Measurements from ENCODE around the gene HOXB2. TPM values are rescaled to one million over a fixed set of nuclear protein-coding genes. Genes with fewer than 3 reads are reported as not detected.

The HOXB2 gene
- total and polyA plus RNA-seq, 9 of the 15 experiments (the other 6 are each of a cell fraction or from before 2014, with no cell fraction given): 2.1 to 97.7 (median 21.2) TPM

DNA sequence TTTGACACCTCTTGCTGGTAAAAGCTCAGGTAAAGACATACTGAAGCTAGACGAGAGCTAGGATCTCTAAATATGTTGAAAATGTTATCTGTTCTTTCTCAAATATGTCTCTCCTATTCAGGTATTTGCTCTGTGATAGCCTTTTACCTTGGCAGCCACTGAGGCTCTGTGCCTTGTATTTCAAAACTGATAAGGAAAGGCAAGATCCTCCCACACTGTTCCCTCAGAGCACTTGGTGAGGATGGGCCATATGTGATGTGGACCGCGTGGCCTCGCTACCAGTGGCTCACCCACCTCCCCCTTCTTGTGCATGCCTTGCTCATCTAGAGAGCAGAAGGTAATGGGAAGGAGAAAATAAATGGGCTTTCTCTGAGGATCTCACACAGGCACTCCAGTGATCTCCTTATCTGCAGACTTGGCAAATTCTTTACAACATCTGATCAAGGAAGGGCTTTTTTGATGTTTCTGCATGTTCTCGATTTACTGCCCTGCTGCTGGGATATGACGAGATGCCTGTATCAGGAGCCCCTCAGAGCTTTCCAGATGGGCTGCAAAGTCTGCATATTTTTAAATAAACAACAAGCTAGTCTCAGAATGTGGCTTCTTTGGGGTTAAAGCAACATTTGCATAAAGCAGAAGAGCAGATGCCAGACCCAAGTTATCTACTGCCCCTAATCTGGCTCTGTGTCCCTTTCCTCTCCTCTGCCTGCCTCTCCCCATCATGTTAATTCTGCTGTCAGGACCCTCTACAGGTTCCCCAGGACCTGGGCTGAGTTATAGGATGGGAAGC is 31.0 kb downstream of the HOXB2 start:
- ChIA-PET POLR2A (interaction anchor here (0.5 to 1.5 kb wide), 8 partner anchors 9 to 180 kb away, joined by 3 to 6 read pairs (median 4); no protein-coding TSS in a partner anchor), CTCF (ENCODE audit: low intra/inter-chr PET ratio) (no interaction called here)
- H3K27ac ChIP-seq (ENCODE audit: extremely low read depth, low read depth, low read length): peak overlapping the region; percentile 12; the same call in 1 of the 3 replicates
- peak overlapping the region; percentile 1 to 23; a peak in 2 of 4 replicates for H3K9ac ChIP-seq (ENCODE audit: insufficient read depth in 1 of 2, low read depth in 2 of 2, low read length in 2 of 2)
- no TSS peak for BruUV-seq (replicated peaks)
- H3K36me3 ChIP-seq (ENCODE audit: control insufficient read depth, insufficient read depth, low read length): no peaks in the 10 kb centered on the region
- 13% methylated on average over 6 of the region's 6 CpGs for WGBS (ENCODE audit: insufficient coverage, low coverage, missing lambda C conversion rate)
- H3K4me2 ChIP-seq (ENCODE audit: insufficient read depth, low read length): peak overlapping the region; percentile 51
- H3K4me3 ChIP-seq: no peak overlapping the region
- H2AFZ ChIP-seq (ENCODE audit: low read depth, low read length): peak overlapping the region; percentile 64
- ATAC-seq (peak; percentile 78), DNase-seq (ENCODE audit: extremely low read depth in 1 of 4, low spot score in 3 of 4) (peak; percentile 48 to 73 (median 54)), FAIRE-seq (peak; percentile 11)
- peaks cover 0 to 20% of the 10 kb centered on the region in 2 experiments; a peak in 4 of 5 replicates for H3K4me1 ChIP-seq (replicated peaks in 1 of 2; ENCODE audit: control insufficient read depth in 2 of 2, insufficient read depth in 2 of 2, low read length in 2 of 2)
- H3K9me1 ChIP-seq (ENCODE audit: control insufficient read depth, insufficient read depth, low read length): no peaks in the 10 kb centered on the region
- no peaks in the 10 kb centered on the region for H3K27me3 ChIP-seq (ENCODE audit: control insufficient read depth in 2 of 2, insufficient read depth in 2 of 2, low read length in 2 of 2)
- intact Hi-C loops (cut with micrococcal nuclease): no loop called here
- no peaks in the 10 kb centered on the region for H4K20me1 ChIP-seq (replicated peaks; ENCODE audit: control insufficient read depth, insufficient read depth, low read length)
- H3K79me2 ChIP-seq (ENCODE audit: control insufficient read depth, insufficient read depth, low read length): no peaks in the 10 kb centered on the region
- H3K9me3 ChIP-seq (replicated peaks; ENCODE audit: control insufficient read depth, insufficient read depth, low read depth, low read length): no peaks in the 10 kb centered on the region
- in situ Hi-C loops (cut with MboI): no loop called here
- TF ChIP-seq NONO (IDR thresholded peaks at IDR 0.05; ENCODE audit: low read depth in 2 of 2, low read length in 1 of 2) (no peak), L3MBTL2 (IDR thresholded peaks at IDR 0.05) (peak; percentile 21; the same call in 1 of the 2 replicates), RCOR1 (IDR thresholded peaks at IDR 0.05; ENCODE audit: borderline replicate concordance in 1 of 2, low read depth in 2 of 2, low read length in 2 of 2) (peak in 1 of 2 experiments; percentile 54; a peak in 1 of 4 replicates), C11orf30 (IDR thresholded peaks at IDR 0.05; ENCODE audit: low read depth) (peak; percentile 72), U2AF1 (optimal IDR thresholded peaks at IDR 0.05; ENCODE audit: low read depth, low read length) (no peak), JUND (IDR thresholded peaks at IDR 0.05; ENCODE audit: borderline replicate concordance, low read depth, low read length) (no peak), JUND (tag; IDR thresholded peaks at IDR 0.05; ENCODE audit: borderline replicate concordance, low read depth, low read length) (peak; percentile 24; the same call in 1 of the 3 replicates), ZNF316 (IDR thresholded peaks at IDR 0.05) (peak; percentile 77), MAFG (tag; conservative IDR thresholded peaks at IDR 0.05) (peak; percentile 54), MAFF (IDR thresholded peaks at IDR 0.05; ENCODE audit: low read length) (peak; percentile 15; the same call in 1 of the 2 replicates), ARID1B (IDR thresholded peaks at IDR 0.05) (peak; percentile 53), CBFA2T3 (IDR thresholded peaks at IDR 0.05) (peak; percentile 57), MYC (IDR thresholded peaks at IDR 0.05; ENCODE audit: low read depth, low read length) (peak; percentile 60), MYC (CRISPR knock-in tag; IDR thresholded peaks at IDR 0.05; ENCODE audit: borderline replicate concordance, low read depth) (no peak), XRCC4 (IDR thresholded peaks at IDR 0.05; ENCODE audit: extremely low read depth, insufficient read depth, insufficient read length) (no peak), RBBP5 (IDR thresholded peaks at IDR 0.05; ENCODE audit: borderline replicate concordance, insufficient read depth, low read length, poor library complexity, severe bottlenecking) (peak; percentile 32), VEZF1 (CRISPR knock-in tag; IDR thresholded peaks at IDR 0.05) (peak; percentile 41; the same call in 1 of the 2 replicates), RBM39 (optimal IDR thresholded peaks at IDR 0.05; ENCODE audit: low read depth, low read length) (no peak), ZEB2 (IDR thresholded peaks at IDR 0.05) (0 out of 2 replicates have a peak, but pooled peaks have one; percentile 42), CTBP1 (IDR thresholded peaks at IDR 0.05; ENCODE audit: borderline replicate concordance) (peak; percentile 29; the same call in 1 of the 2 replicates), CBX3 (IDR thresholded peaks at IDR 0.05; ENCODE audit: borderline replicate concordance in 1 of 2, low read length in 2 of 2) (no peak), SMARCE1 (IDR thresholded peaks at IDR 0.05) (0 out of 2 replicates have a peak, but pooled peaks have one; percentile 35), DPF2 (IDR thresholded peaks at IDR 0.05) (peak; percentile 43; the same call in 1 of the 2 replicates)
